Left cardiac atrium (tissue), 4 donors: ENCODE data around the gene WDR48. TPM values are rescaled to one million over a fixed set of nuclear protein-coding genes. Genes with fewer than 3 reads are reported as not detected.

Source experiments
- ATAC-seq, 2 donors: fragments of 200-7000 bp; cut with Tn5 transposase; one replicate each; pipeline ENCODE4 v1.9.1; 2020; ENCODE audit warnings: mild to moderate bottlenecking in 2 of 2, moderate library complexity in 2 of 2
- DNase-seq: peaks from one replicate; pipeline ENCODE4 v3.0.0-alpha.2; 2020
- intact Hi-C, 2 donors: fragments of 100-400 bp; cut with DNase I; formaldehyde crosslinking; loops; one replicate each; pipeline versions ENCODE4 v1.14.1 to v1.15.1; 2022 to 2023
- total RNA-seq, 2 donors: library from RNA; stranded (reverse); fragmentation: NEBNext Ultra II Directional; extraction: Animal tissue kit (Norgen Biotek cat#: 25700); gene quantifications; one replicate each; pipeline ENCODE4 v1.2.1, GENCODE V29; 2021
- donor health status: DM: no; HTN: yes; CAD: no.
- donor health status: DM: no; HTN: yes; CAD: no; lungs with severe emphysema.
- donor health status: DM: yes; HTN: yes; CAD: no.
- donor health status: Dilated cardiomyopathy.

Gene WDR48
- total RNA-seq, 2 donors from 2014 or later: 21.4 to 26.7 TPM

DNA sequence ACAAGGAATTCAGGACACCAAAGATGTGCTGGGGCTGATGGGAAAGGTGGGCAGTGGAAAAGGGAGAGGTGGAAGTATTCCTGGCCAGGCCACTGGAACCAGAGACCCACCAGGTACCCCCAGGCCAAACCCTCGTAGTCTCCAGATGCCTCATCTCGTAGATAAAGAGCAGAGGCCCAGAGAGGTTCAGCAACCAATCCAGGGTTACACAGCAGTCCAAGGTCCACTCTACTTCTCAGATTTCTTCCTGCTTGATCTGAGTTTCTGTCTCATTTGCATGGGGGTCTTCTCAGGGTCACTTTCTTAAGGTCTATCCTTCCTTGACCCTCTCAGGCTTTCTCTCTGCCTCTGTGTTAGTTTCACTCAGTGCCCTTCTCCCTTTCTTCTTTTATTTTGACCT is 60.7 kb downstream of the WDR48 start:
- DNase-seq: no peak
- ATAC-seq: no peak
- intact Hi-C loops: no loop called here

GRCh38 chr3:39113291-39113690 is 61.5 kb downstream of the WDR48 start:
- no peak for ATAC-seq
- no peak for DNase-seq
- intact Hi-C loops: no loop called here

- DNase-seq: no peak
- ATAC-seq: no peak
- intact Hi-C loops: no loop called here
Measured at GRCh38 chr3:39114456-39114855, 62.6 kb downstream of the WDR48 start.

- intact Hi-C loops: no loop called here
- no peak for ATAC-seq
Measured at GRCh38 chr3:39115870-39116269, 64.1 kb downstream of the WDR48 start.

DNA sequence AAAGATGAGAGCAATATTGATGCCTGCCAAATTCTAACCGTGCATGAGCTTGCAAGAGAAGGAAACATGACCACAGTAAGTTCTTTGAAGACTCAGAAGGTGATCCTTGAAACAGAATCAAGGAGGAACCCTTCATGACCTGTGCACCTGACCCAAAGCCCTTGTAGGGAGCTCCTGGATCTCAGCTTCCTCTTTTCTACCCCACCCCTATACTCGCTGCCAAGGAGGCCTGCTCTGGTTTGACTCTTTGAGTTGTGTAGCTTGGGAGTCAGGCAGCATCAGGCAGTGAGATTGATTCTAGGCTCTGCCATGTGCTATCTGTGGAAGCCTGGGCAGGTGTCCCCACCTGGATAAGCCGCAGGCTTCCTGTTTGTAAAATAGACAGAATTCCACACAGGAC is 66.3 kb downstream of the WDR48 start:
- ATAC-seq (no peak), DNase-seq (no peak)
- intact Hi-C loops: no loop called here

More at GRCh38 chr3:39115870-39116269, 64.1 kb downstream of the WDR48 start:
- DNase-seq: no peak

DNA sequence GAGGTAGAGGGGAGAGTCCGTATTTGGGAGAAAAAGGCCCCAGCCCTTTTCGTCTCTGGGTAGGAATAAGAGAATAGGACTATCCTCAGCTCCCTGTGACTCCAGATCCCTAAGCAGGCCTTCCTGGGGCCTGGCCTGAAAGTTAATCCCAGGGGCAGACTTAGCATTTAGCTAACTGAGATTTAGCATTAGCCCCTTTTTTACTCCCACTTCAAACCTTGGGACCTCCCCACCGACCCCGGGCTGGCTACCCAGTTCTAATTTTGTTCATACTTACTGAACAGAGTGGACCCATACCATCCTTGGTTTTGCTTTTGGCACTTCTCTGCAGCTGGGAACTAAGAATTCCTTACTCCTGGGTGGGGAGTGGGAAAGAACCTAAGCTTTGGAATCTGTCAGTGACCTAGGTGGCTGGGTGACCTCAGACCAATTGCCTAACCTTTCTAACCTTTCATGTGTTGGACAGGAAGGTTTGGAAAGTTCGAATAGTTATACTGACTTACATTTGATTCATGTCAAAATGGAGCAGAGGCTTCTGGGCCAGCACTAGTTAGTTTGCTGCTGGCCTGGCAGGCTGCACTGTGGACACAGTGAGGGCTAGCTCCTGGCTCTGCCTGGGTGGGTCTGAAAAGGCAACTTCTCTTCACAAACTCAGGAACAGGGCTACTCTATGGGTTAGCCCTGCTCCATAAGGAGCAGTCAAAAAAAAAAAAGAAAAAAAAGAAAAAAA is 67.3 kb downstream of the WDR48 start:
- DNase-seq: no peak
- intact Hi-C loops: no loop called here
- no peak for ATAC-seq

- intact Hi-C loops: no loop called here
Measured at GRCh38 chr3:39121621-39122020, 69.8 kb downstream of the WDR48 start.

DNA sequence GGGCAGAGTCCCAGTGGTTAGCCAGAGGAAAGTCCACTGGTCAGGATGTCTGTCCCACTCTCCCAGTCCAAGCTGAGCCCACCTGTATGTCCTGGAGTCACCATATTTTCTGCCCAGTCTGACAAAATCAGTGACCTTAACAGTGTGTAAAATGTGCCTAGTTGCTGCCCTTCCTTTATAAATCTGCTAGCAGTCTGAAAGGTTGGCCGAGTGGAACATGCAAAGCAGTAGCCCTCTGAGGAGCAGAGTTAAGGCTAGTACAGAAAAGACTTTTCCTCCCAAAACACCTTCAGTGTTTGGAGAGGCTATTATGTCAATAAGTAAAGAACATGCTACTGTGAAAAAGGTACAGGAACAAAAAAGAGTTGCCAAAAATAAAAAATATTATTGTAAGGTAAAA is 71.0 kb downstream of the WDR48 start:
- DNase-seq (no peak), ATAC-seq (no peak)
- intact Hi-C loops: no loop called here

More at GRCh38 chr3:39121621-39122020, 69.8 kb downstream of the WDR48 start:
- ATAC-seq (no peak), DNase-seq (peak; percentile 7)

- intact Hi-C loops: no loop called here
- peak; percentile 22 for DNase-seq
- ATAC-seq: peak; percentile 25 to 49
Measured at GRCh38 chr3:39124876-39125840, 73.3 kb downstream of the WDR48 start.

- DNase-seq (peak; percentile 14), ATAC-seq (peak in 1 of 2 donors; percentile 12)
- intact Hi-C loops: loop anchor here (1.0 to 2.0 kb wide), 2 partner anchors 162 to 169 kb away; no protein-coding TSS in a partner anchor
Measured at GRCh38 chr3:39125841-39126500, 74.2 kb downstream of the WDR48 start.

DNA sequence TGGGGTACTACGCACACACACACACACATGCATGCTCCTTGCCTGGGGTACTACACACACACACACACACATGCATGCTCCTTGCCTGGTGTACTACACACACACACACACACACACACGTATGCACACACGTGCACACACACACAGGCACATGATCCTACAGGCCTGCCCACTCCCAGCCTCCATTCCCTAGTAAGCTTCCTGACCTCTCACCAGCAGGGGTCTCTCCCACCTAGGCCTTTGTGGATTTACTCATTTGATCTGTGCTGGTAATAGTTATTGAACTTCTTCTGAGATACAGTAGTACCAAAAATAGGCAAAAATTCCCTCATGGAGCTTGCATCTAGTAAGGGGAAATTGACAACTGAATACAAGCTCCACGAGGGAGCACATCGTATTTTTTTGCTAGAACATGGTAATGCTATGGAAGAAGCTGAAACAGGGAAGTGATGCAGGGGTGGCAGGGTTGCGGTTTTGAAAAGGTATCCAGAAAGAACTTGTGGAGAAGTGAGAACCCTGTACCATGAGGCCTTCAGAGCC is 74.8 kb downstream of the WDR48 start:
- DNase-seq: peak; percentile 47
- peak; percentile 70 to 75 for ATAC-seq
- intact Hi-C loops: loop anchor here (1.0 to 2.0 kb wide), 2 partner anchors 162 to 168 kb away; no protein-coding TSS in a partner anchor

DNA sequence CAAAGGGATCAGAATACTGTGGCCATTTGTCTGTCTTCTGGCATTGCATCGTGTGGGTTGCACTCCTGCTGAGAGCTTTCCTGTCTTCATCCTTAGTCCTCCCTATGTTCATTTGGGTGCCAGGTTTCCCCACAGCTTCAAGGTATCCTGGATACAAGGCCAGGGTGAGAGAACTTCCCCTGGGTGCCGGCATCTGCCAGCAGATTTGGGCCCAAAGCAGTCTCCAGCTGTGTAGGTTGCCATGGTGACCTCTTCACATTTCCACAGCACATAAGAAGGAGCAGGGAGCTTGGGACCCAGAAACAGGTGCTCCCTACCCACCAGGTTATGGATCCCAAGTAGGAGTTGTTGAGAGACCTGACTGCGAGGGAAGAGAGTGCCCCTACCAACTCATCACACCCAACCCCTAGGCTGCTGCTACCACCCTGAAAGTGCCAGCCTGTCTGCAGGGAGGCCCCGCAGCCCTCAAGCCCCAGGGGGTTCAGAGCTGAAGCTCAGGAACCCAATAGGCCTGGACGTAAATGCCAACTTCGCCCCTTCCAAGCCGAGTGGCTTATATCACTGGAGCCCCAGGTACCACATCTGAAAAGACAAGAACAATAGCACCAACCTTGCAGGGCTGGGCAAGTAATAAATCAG is 75.6 kb downstream of the WDR48 start:
- no peak for ATAC-seq
- peak; percentile 18 for DNase-seq
- intact Hi-C loops: loop anchor here in 1 of 2 donors (2.0 kb wide), 1 partner anchor 167 kb away; no protein-coding TSS in a partner anchor

- ATAC-seq (no peak), DNase-seq (no peak)
- intact Hi-C loops: loop anchor here in 1 of 2 donors (2.0 kb wide), 1 partner anchor 167 kb away; no protein-coding TSS in a partner anchor
Measured at GRCh38 chr3:39127908-39128304, 76.1 kb downstream of the WDR48 start.

DNA sequence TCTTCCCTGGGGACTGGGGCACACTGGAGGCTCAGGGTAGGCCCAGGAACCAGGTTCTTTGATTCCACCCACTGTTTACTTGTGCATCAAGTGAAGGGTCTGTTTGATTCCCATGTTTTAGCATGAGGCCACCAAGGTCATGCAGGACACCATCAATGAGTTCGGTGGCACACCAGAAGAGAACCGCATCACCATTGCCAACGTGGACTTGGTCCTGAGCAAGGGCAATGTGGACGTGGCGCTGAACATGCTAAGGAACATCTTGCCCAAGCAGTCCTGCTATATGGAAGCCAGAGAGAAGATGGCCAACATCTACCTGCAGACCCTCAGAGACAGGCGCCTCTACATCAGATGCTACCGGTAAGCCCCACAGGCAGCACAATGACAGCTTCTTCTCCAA is 77.1 kb downstream of the WDR48 start:
- ATAC-seq (no peak), DNase-seq (peak; percentile 2)
- intact Hi-C loops: no loop called here

DNA sequence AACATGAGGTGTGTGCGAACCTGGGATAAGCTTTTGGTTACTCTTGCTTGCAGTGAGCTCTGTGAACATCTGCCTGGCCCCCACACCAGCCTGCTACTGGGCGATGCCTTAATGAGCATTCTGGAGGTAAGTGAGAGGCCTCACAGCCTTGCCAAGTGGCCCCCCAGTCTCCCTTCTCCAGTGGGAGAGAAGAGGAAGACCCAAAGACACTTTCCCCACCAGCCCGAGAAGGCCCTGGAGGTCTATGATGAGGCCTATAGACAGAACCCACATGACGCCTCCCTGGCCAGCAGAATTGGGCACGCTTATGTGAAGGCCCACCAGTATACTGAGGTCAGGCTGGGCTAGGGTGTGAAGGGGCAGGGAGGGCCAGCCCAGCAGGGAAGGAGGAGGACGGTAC is 78.2 kb downstream of the WDR48 start:
- peak; percentile 6 for DNase-seq
- ATAC-seq: no peak
- intact Hi-C loops: no loop called here

DNA sequence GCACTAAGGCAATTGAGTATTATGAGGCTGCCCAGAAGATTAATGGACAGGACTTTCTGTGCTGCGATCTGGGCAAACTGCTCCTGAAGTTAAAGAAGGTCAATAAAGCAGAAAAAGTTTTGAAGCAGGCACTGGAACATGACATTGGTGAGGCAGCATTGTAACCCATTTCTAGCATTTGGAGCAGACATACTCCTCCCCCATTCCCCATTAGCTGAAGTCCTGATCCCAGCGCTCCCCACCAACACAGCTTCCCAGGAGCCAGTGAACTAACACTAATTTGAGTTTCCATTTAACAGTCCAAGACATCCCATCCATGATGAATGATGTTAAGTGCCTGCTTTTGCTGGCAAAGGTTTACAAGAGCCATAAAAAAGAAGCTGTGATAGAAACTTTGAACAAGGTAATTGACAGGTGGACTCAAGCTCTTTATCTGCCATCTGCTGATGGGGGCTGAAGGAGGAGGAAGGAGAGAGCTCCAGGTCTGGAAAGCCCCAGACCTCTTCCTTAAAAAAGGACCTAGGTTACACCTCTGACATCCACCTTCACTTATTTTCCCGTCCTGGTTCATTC is 79.0 kb downstream of the WDR48 start:
- peak; percentile 1 for DNase-seq
- intact Hi-C loops: no loop called here
- no peak for ATAC-seq

GRCh38 chr3:39132096-39133092 is 80.6 kb downstream of the WDR48 start:
- no peak for ATAC-seq
- intact Hi-C loops: no loop called here

More at GRCh38 chr3:39132096-39133092, 80.6 kb downstream of the WDR48 start:
- peak; percentile 7 for DNase-seq
